K562 (cell line): ENCODE measurements around the gene GSTA2. TPM values are rescaled to one million over a fixed set of nuclear protein-coding genes. Genes with fewer than 3 reads are reported as not detected.

Experiments
- ATAC-seq: fragments of 200-7000 bp; cut with Tn5 transposase; 3 replicates; pipeline ENCODE4 v1.9.1; 2020; ENCODE audit warnings: moderate library complexity
- BruUV-seq: library from RNA; stranded (reverse); fragments of 400-500 nt; replicated peaks from 2 replicates; lab custom pipeline; 2021; lab: Mats Ljungman, UMichigan
- CTCF ChIA-PET: fragments of 300-600 bp; formaldehyde crosslinking; extraction: SDS; loops from one replicate; lab custom pipeline; 2021; ENCODE audit warnings: low intra/inter-chr PET ratio; lab: Yijun Ruan, JAX
- POLR2A ChIA-PET: fragments of 300-600, 350-650 bp; sonication (Branson Sonifier 250); formaldehyde crosslinking; extraction: SDS; loops from one replicate; lab custom pipeline; 2021; ENCODE audit warnings: antibody characterized with exemption, inconsistent platforms; lab: Yijun Ruan, JAX
- DNase-seq, 4 experiments: peaks; one replicate each; pipeline versions ENCODE4 v3.0.0 to v3.0.0-alpha.2; 2011 to 2018; ENCODE audit warnings: low spot score in 3 of 4, mixed read lengths in 3 of 4; ENCODE audit errors: extremely low read depth in 1 of 4
- FAIRE-seq: peaks from 2 replicates; lab custom pipeline; 2011; peaks lifted over from hg19 to GRCh38; lab: Jason Lieb, UNC
- H2AFZ ChIP-seq: 2 replicates; pipeline ENCODE4 v1.6.0; 2011; ENCODE audit warnings: low read depth, low read length, control low read depth, inconsistent platforms
- H3K27ac ChIP-seq: fragments of 200-600 bp; 3 replicates; pipeline ENCODE4 v1.8.0; 2011; ENCODE audit warnings: low read depth, mild to moderate bottlenecking, control low read depth, inconsistent platforms, low read length, moderate library complexity, mixed read lengths; ENCODE audit errors: extremely low read depth
- H3K27me3 ChIP-seq, 2 experiments: fragments of 300-600 bp in 1 of 2; 2 replicates in 1 of 2; 3 replicates in 1 of 2; pipeline versions ENCODE4 v1.6.0 to v1.8.0; 2011; ENCODE audit warnings: inconsistent platforms in 2 of 2, low read length in 2 of 2, mild to moderate bottlenecking in 1 of 2, mixed read lengths in 1 of 2, moderate library complexity in 1 of 2; ENCODE audit not compliant: control insufficient read depth in 2 of 2, insufficient read depth in 2 of 2
- H3K36me3 ChIP-seq: fragments of 300-600 bp; 3 replicates; pipeline ENCODE4 v1.8.0; 2011; ENCODE audit warnings: mild to moderate bottlenecking, low read length, inconsistent platforms; ENCODE audit not compliant: control insufficient read depth, insufficient read depth
- H3K4me1 ChIP-seq, 2 experiments: fragments of 200-600 bp in 1 of 2; replicated peaks in 1 of 2; 2 replicates in 1 of 2; 3 replicates in 1 of 2; pipeline versions ENCODE4 v1.5.1 to v1.8.0; 2011; ENCODE audit warnings: inconsistent platforms in 2 of 2, low read length in 2 of 2, mild to moderate bottlenecking in 1 of 2, mixed read lengths in 1 of 2, moderate library complexity in 1 of 2; ENCODE audit not compliant: control insufficient read depth in 2 of 2, insufficient read depth in 2 of 2
- H3K4me2 ChIP-seq: 2 replicates; pipeline ENCODE4 v1.6.1; 2011; ENCODE audit warnings: low read length, control low read depth, inconsistent platforms, mixed read lengths; ENCODE audit not compliant: insufficient read depth
- H3K4me3 ChIP-seq: fragments of 200-600 bp; sonication (generic), shearing (Covaris generic); 2 replicates; pipeline ENCODE4 v1.5.1; 2016; ENCODE audit warnings: control low read depth, inconsistent platforms
- H3K79me2 ChIP-seq: fragments of 200-600 bp; 3 replicates; pipeline ENCODE4 v1.8.0; 2011; ENCODE audit warnings: low read length, inconsistent platforms; ENCODE audit not compliant: control insufficient read depth, insufficient read depth
- H3K9ac ChIP-seq, 2 experiments: 2 replicates each; pipeline versions ENCODE4 v1.6.0 to v1.6.1; 2011; ENCODE audit warnings: low read depth in 2 of 2, low read length in 2 of 2, control low read depth in 1 of 2, inconsistent platforms in 1 of 2, mild to moderate bottlenecking in 1 of 2, mixed read lengths in 1 of 2; ENCODE audit not compliant: insufficient read depth in 1 of 2
- H3K9me1 ChIP-seq: one replicate; pipeline ENCODE4 v1.6.0; 2011; ENCODE audit warnings: inconsistent platforms, mild to moderate bottlenecking, low read length, moderate library complexity; ENCODE audit not compliant: control insufficient read depth, insufficient read depth
- H3K9me3 ChIP-seq: replicated peaks from 2 replicates; pipeline ENCODE4 v1.5.1; 2011; ENCODE audit warnings: low read depth, low read length, inconsistent platforms; ENCODE audit not compliant: control insufficient read depth, insufficient read depth
- H4K20me1 ChIP-seq: replicated peaks from 2 replicates; pipeline ENCODE4 v1.6.1; 2011; ENCODE audit warnings: low read length, inconsistent platforms, mixed read lengths; ENCODE audit not compliant: control insufficient read depth, insufficient read depth
- GMEB1 ChIP-seq: fragments of 250-450 bp; sonication (Bioruptor Pico); IDR thresholded peaks from 2 replicates; pipeline ENCODE4 v1.4.0; 2020; ENCODE audit warnings: mild to moderate bottlenecking
- GTF3C2 ChIP-seq: IDR thresholded peaks from 3 replicates; pipeline ENCODE4 v1.6.1; 2011; ENCODE audit warnings: borderline replicate concordance, mild to moderate bottlenecking, moderate library complexity; ENCODE audit not compliant: insufficient read length; ENCODE audit errors: extremely low read depth
- SRSF3 ChIP-seq: fragments of 200-400 bp; formaldehyde crosslinking; IDR thresholded peaks from 2 replicates; pipeline ENCODE4 v1.6.1; 2016; ENCODE audit warnings: mild to moderate bottlenecking, low read length, moderate library complexity; ENCODE audit not compliant: insufficient read depth
- ZBTB40 ChIP-seq, 2 experiments: fragments of 450-650 bp in 1 of 2; sonication (generic) in 1 of 2; formaldehyde crosslinking in 1 of 2; IDR thresholded peaks; 2 replicates each; pipeline versions ENCODE4 v1.7.1 to v1.9.0; 2016 to 2022; ENCODE audit warnings: inconsistent platforms in 1 of 2, mild to moderate bottlenecking in 1 of 2, missing genetic modification reagents in 1 of 2
- ZNF232 ChIP-seq: sonication (generic); formaldehyde crosslinking; IDR thresholded peaks from 2 replicates; pipeline ENCODE4 v1.8.0; 2022; ENCODE audit warnings: mild to moderate bottlenecking, missing genetic modification reagents
- WGBS: fragments of 100-300 bp; shearing (Covaris generic); methylation state at CpG from one replicate; pipeline ENCODE4 v1.1.6; 2016; ENCODE audit warnings: low coverage, mixed read lengths; ENCODE audit not compliant: insufficient coverage; ENCODE audit errors: missing lambda C conversion rate; 5-methylcytosine and 5-hydroxymethylcytosine counted together
- in situ Hi-C: fragments of 300-500 bp; cut with MboI; formaldehyde crosslinking; loops from 4 replicates; pipeline ENCODE4 v1.15.0; 2018; ENCODE audit warnings: inconsistent platforms, mixed read lengths
- intact Hi-C: fragments of 100-400 bp; cut with micrococcal nuclease; formaldehyde crosslinking; loops from 2 replicates; pipeline ENCODE4 v1.14.2; 2022
- polyA plus RNA-seq, 8 experiments: library from polyadenylated mRNA; depleted of rRNA in 4 of 8; stranded (reverse) in 5 of 8; unstranded in 3 of 8; fragments of >200 nt; fragmentation: Nextera tagmentation in 2 of 8; fragmentation: Illumina TruSeq in 1 of 8; extraction: Ambion mirVana in 2 of 8; extraction: Trizol in 1 of 8; gene quantifications; 2 replicates each; pipeline versions ENCODE4 v1.2.1 to v1.2.3, GENCODE V29; 2011 to 2014; ENCODE audit warnings: inconsistent platforms in 1 of 8, missing spikeins in 1 of 8
- total RNA-seq, 7 experiments: library from RNA; depleted of rRNA in 6 of 7; stranded (reverse); fragments of >200 nt in 6 of 7; fragmentation: Illumina TruSeq in 2 of 7; extraction: Trizol in 2 of 7; gene quantifications; 2 replicates each; pipeline versions ENCODE4 v1.2.1 to v1.2.3, GENCODE V29; 2011 to 2021; ENCODE audit warnings: low replicate concordance in 1 of 7

Gene GSTA2
- total and polyA plus RNA-seq, 9 of the 15 experiments (the other 6 are each of a cell fraction or from before 2014, with no cell fraction given): 0.11 to 0.24 (median 0.14) TPM; not detected in 3

GRCh38 chr6:52739134-52739533, 24.1 kb downstream of the GSTA2 start:
- Histone ChIP-seq H3K4me2 (no peak overlapping the region; the same call in 1 of the 2 replicates), H3K9ac (no peak overlapping the region), H3K4me1 (peaks cover 0 to 10% of the 10 kb centered on the region in 2 experiments; a peak in 3 of 5 replicates), H2AFZ (no peak overlapping the region), H3K4me3 (no peak overlapping the region), H3K36me3 (no peaks in the 10 kb centered on the region), H3K9me3 (0 out of 2 replicates have a peak, but pooled peaks cover 1% of the 10 kb centered on the region), H4K20me1 (no peaks in the 10 kb centered on the region), H3K79me2 (no peaks in the 10 kb centered on the region), H3K27ac (no peak overlapping the region), H3K27me3 (peaks cover 0 to 6% of the 10 kb centered on the region in 2 experiments; a peak in 2 of 5 replicates), H3K9me1 (no peaks in the 10 kb centered on the region)
- ATAC-seq (no peak), FAIRE-seq (no peak), DNase-seq (no peak)
- ChIA-PET CTCF (no interaction called here), POLR2A (interaction anchor here (1.1 kb wide), 1 partner anchor 21 kb away, joined by 3 read pairs; no protein-coding TSS in a partner anchor)
- in situ Hi-C loops (no loop called here), intact Hi-C loops (no loop called here)
- TF ChIP-seq GMEB1 (CRISPR knock-in tag) (no peak), SRSF3 (no peak), ZBTB40 (IDR thresholded peaks at IDR 0.05) (peak; percentile 77), ZBTB40 (CRISPR knock-in tag; IDR thresholded peaks at IDR 0.05) (no peak), GTF3C2 (no peak), ZNF232 (CRISPR knock-in tag) (no peak)
- WGBS: 15% methylated on average over 2 of the region's 2 CpGs
- no TSS peak for BruUV-seq
